Measurements from ENCODE around the gene CDC23.
A peak's percentile ranks its signal among the peaks of the same experiment; 100 is the strongest.
"Not testable (repeated sequence)": the region's sequence is repeated elsewhere in the genome, so short reads cannot be mapped to it uniquely, and the experiment has no call there.

Gene CDC23, protein sequence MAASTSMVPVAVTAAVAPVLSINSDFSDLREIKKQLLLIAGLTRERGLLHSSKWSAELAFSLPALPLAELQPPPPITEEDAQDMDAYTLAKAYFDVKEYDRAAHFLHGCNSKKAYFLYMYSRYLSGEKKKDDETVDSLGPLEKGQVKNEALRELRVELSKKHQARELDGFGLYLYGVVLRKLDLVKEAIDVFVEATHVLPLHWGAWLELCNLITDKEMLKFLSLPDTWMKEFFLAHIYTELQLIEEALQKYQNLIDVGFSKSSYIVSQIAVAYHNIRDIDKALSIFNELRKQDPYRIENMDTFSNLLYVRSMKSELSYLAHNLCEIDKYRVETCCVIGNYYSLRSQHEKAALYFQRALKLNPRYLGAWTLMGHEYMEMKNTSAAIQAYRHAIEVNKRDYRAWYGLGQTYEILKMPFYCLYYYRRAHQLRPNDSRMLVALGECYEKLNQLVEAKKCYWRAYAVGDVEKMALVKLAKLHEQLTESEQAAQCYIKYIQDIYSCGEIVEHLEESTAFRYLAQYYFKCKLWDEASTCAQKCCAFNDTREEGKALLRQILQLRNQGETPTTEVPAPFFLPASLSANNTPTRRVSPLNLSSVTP

DNA sequence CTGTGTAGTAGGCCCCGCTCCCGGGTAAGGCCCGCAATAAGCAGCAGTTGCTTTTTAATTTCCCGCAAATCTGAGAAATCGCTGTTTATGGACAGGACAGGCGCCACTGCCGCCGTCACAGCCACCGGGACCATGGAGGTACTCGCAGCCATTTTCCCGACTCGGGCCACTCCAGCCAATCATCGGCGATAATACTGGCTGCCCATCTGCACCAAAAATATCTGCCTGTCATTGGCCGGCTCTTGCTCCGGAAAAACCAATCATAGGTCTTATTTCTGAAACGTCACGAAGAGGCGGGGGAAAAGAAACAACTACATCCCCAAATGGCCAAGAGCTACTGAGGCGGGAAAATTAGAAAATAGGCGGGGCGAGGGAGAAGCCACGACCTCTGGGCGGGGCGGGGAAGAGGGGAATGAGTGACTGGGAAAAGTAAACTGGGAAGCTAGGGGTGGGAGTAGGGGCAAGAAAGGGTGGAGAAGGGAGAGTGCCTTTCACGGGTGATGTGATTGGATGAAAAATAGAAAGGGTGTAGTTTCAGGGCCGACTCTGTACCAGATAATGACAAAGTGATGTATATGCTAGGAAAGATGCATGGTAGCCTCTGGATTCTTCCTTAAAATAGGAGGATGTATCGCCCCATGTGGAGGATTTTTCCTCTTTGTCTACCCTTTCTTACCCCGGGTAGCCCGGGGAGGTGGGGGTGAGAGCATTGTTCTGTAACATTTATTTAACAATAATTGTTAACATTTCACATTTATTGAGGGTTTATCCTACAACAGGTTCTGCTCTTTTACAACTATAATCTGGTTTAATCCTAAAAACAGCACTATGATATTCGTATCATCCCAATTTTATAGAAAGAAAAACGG is at the start of gene CDC23:
Gene CDC23 (minus strand): TSS at position 163 of the 869 bp plus-strand sequence. CDS start 11 bp downstream, at position 152.
- peak; percentile 97 for DNase-seq (ENCODE audit: low spot score)
- FAIRE-seq = peak; percentile 56

DNA sequence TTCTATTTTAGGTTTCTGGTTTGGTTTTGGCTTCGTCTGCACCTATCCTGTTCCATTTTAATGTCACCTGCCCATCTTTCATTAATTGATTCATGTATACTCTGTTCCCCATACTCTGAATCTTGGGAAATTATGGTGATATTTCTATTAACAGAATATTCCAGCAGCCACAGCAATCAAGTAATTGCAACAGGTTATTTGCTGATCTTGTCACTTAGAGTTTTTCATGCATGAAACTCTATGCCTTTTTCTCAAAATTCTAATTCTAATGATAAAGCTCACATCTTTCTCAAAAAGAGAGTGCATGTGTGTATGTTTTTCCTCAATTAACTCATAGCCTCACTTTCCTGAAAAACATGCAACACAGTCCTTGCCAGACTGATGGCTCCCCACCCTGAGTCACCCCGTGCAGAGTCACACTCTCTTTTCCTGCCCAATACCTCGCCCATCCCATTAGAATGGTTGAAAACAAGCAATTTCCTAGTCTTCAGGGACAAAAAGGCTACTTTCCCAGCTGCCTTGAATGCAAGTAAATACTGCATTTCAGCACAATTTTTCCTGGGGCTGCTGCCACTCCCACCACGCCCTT is 45.7 kb upstream of the CDC23 start:
- DNase-seq (ENCODE audit: low spot score) (no peak), FAIRE-seq (no peak)

DNA sequence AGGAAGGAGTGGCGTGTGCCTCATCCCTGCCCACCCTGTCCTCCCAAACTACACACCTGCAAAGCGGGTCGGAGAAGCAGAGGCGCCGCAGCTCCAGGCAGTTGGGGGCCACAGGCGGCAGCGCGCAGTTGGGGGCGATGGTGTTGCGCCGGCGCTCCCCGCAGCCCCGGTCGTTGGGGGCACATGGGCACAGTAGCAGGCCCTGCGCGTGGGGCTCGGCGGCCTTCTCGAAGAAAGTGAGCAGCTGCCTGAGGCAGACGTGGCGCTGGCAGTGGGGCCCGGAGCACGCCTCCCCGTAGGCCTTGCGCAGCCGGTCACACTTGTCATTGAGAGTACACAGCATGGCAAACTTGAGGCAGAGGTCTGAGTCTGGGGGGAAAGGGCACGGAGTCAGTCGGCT is 44.5 kb upstream of the CDC23 start:
- FAIRE-seq (no peak), DNase-seq (ENCODE audit: low spot score) (no peak)

DNA sequence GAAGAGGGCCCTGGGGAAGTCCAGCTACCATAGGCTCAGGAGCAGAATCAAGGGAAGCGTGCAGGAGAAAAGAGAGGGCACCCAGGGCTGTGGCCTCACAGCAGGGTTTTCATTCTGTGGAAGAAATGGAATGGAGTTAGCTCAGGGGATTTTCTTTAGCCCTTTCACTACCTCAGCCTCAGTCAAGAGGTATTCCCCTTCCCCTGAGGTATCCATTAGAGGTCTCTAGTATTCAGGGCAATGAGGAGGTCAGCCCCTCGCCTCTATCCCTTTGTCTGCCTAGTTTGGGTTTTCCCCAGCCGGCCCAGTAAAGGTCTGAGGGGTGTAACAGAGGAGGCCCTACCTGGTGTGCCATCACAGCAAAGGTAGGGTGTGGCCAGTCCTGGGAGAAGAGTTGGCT is 39.8 kb upstream of the CDC23 start:
- FAIRE-seq (no peak), DNase-seq (ENCODE audit: low spot score) (no peak)

DNA sequence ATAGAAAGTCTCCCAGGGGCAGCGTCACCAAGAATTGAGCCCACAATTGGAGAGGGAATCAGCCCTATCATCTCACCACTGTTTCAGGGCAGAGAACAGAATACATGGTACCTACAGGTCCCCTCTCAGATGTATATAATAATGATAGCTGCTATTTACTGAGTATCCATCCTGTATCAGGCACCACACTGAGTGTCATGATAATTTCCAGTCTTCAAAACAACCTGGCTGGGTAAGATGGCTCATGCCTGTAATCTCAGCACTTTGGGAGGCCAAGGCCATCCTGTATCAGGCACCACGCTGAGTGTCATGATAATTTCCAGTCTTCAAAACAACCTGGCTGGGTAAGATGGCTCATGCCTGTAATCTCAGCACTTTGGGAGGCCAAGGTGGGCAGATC is 34.7 kb upstream of the CDC23 start:
- not testable (repeated sequence) for FAIRE-seq; DNase-seq (ENCODE audit: low spot score)

DNA sequence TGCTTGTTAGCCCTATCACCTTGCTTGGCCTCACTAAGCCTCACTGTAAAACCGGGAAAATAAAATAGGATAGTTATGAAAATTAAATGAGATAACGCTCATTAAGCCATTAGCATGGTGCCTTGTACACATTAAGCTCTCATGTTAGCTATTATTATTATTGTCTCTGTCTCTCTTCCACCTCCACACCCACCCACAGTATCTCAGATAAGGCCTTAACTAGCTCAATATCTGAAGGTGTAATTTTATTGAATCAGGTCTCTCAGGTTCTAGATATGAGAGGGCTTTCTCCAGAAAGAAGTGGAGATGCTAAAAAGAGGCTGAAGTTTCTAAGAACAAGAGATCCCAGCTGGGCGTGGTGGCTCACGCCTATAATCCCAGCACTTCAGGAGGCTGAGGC is 33.7 kb upstream of the CDC23 start:
- FAIRE-seq (no peak), DNase-seq (ENCODE audit: low spot score) (no peak)

DNA sequence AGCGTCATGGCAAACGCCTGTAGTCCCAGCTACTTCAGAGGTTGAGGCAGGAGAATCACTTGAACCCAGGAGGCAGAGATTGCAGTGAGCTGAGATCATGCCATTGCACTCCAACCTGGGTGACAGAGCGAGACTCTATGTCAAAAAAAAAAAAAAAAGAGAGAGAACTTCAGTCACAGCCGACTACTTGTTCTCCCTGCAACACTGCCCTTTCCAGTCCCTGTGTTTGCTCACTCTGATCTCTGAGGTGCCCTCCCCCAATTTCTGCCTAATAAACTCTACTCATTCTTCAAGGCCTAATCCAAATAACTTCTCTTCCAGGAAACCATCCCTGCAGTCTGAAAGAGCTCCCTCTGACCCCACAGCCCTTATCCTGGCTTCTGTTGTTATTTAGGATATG is 33.2 kb upstream of the CDC23 start:
- FAIRE-seq = no peak
- DNase-seq (ENCODE audit: low spot score) = no peak

DNA sequence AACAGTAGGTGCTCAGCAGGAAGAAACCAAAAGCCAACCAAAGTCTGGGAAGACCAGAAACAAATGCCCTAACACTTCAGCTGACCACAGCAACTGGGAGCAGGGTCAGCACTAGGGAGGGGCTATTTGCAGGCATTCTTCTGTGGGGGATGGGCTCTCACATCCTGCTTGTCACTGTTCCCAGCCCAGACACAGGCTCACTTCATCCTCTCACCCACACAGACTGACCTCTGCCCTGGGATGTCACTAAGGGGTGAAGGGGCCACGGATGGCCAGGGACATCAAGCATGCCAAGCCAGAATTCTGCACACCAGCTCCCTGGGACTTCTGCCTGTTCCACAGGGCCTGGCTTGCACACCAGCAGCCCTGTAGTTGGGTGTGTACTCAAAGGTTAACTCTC is 32.6 kb upstream of the CDC23 start:
- FAIRE-seq = no peak

DNA sequence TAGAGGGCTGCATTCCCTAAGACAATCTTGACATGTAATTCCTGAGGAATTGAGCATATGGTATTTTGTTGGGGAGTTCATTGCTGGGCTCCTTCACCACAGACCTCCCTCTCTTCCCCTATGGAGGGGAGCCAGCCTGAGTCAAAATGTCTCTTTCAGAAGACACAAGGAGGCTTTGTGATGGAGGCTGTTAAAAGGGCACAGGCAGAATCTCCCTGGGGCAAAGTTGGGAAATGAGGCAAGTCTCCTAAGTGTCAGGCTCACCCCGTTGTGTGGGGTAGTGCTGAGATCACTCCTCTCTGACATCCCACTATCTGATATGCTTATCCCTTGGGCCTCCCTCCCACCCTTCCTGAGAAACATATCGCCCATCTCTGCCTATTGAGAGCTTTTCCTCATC is 30.7 kb upstream of the CDC23 start:
- DNase-seq (ENCODE audit: low spot score) (no peak), FAIRE-seq (no peak)

More for the DNA sequence above, 32.6 kb upstream of the CDC23 start:
- DNase-seq (ENCODE audit: low spot score) = no peak

DNA sequence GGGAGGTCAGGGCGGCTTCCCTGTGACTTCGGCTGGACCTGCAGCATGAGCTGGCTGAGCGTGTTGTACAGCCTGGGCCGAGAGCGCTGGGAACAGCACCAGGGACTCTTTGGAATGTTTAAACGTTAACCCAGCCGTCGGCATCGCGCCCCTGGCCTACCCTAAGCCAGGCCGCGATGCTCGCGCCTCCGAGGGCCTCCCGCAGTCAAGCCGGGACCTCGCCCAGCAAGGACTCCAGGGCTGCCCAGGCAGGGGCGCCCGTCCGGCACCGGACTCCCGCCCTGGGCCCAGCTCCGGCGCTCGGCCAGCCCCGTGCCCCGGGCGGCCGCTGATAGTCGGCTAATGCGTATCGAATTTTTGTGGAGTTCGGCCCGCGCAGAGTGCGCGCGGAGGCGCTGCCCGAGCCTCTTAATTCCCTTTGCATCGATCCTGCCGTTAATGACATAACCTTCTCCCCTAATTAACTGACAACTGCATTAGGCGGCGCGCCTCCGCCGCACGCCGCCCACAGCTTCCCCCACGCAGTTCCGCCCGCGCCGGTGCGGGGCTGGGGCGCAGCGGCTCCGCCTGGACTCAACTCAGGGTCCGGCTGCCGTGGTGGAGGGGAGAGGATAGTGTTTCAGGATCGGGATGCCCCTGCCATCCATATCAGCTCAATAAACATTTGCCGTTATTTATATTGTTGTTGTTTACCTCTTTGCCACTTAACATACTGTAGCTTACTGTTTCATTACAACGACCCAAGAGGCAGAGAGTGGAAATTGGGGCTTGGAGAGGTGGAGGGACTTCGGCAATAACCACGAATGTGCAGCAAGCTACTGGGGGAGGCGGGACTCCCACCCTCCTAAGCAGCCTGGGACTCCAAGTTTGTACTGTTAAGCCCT is 28.8 kb upstream of the CDC23 start:
- DNase-seq (ENCODE audit: low spot score) (no peak), FAIRE-seq (no peak)

DNA sequence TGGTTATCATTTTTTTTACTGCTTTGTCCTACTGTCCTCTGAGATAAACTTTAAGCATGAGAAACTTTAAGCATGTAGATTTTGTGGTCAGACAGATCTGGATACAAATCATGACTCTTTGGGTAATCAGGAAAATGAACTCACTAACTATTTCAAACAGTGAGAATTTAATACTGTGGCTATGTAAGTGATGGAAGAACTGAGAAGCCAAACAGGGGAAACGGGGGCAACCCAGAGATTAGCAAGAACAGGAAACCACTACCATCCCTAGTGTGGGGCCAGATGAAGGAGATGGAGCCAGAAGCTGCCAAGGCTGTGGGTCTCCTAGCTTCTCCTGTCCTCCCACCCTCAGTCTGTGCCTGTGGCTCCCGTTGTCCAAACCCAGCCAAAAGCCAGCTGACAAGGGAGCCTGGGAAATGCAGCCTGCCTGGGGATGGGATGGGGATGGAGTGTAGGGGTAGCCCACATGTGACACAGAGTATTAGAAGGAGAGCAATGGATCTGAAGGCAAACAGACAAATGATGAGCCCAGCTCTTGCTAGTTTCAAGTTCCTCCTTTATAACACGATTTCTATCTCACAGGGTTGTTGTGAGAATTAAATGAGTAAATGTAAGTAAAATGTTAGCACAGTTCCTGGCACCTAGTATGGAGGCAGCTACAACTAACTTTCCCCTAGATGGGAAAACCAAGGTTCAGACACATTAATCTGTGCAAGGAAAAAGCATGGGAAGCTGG is 27.7 kb upstream of the CDC23 start:
- DNase-seq (ENCODE audit: low spot score) = no peak
- no peak for FAIRE-seq

DNA sequence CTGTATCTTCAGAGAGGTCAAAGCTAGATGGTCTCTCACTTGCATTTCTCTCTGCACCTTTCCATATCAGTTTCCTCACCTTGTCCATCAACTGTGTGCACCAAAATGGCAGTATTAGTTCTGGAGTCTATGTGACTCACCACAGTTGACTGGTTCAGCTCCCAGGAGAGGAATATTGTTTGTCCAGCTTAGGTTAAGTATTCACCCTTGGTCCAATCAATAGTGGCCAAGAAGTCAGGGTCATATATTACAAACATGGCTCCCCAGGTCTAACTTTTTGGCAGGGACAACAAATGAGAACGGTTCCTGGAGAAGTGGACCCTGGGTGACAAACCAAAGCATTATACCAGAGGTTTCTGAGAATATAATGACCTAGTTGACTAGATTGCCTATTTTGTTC is 24.9 kb upstream of the CDC23 start:
- FAIRE-seq = no peak
- DNase-seq (ENCODE audit: low spot score) = no peak

DNA sequence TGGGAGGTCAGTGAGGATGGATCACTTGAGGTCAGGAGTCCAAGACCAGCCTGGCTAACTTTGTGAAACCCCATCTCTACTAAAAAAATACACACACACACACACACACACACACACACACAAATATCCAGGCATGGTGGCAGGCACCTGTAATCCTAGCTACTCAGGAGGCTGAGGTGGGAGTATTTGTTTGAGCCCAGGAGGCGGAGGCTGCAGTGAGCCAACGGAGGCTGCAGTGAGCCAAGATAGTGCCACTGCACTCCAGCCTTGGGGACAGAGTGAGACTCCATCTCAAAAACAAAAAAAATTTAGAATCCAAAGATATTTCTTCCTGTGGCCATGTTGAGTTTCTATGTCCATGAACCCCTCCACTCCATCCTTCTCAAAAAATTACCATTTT is 21.5 kb upstream of the CDC23 start:
- DNase-seq (ENCODE audit: low spot score) (no peak), FAIRE-seq (no peak)

DNA sequence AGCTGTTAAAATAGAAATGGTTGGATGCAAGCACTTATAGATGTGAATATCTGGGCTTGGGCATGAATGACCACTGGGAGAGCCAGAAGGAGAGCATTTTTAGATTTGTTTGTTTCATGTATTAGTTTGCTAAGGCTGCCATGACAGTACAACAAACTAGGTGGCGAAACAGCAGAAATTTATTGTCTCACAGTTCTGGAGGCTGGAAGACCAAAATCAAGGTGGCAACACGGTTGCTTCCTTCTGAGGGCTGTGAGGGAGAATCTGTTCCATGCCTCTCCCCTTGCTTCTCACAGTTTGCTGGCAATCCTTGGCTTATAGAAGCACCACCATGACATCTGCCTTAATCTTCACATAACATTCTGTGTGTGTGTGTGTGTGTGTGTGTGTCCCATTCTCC is 20.2 kb upstream of the CDC23 start:
- FAIRE-seq = no peak
- no peak for DNase-seq (ENCODE audit: low spot score)

DNA sequence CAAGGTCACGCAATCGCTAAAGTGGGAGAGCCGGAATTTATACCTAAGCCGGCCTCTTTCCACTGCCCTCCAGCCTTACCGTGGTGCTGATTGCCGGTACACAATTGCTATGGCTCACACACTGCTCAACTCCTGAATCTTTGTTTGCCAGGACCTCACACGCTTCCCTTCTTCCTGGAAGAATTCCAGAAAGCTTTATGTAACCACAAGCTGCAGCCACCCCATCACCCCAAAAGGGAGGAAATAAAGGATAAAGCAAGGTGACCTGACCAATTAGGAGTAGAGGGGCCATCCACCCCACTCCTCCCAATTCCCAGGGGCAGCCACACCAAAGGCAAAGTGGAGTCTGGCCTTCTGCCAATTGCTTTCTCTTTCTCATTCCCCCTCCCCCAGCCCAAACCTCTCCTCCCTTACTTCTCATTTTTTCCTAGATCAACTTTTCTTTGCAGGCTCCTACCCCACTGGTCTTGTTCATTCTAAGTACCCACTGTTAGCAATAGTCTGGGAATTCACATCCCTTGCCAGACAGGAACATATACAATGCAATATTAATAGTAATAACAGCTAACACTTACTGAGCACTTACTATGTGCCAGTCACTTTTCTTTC is 18.0 kb upstream of the CDC23 start:
- DNase-seq (ENCODE audit: low spot score) (peak; percentile 30), FAIRE-seq (no peak)

DNA sequence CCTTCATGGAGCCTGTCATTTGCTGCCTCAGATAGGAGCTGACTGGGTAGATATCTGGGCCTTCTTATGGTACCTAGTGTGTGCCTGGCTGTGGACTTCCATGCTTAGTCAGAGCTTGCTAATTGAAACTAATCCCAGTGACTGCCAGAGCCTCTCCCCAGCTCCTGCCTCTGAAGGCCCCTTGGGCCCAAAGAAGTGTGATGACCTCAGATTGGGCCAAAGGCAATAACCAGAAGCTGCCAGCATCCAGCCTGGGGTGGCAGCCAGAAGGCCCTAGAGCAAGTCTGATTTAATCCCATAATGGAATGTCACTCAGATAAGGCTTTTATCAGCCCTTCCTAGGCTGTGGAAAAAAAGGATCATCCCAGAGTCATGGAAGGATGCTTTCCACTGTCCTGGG is 17.1 kb upstream of the CDC23 start:
- DNase-seq (ENCODE audit: low spot score) (no peak), FAIRE-seq (no peak)

DNA sequence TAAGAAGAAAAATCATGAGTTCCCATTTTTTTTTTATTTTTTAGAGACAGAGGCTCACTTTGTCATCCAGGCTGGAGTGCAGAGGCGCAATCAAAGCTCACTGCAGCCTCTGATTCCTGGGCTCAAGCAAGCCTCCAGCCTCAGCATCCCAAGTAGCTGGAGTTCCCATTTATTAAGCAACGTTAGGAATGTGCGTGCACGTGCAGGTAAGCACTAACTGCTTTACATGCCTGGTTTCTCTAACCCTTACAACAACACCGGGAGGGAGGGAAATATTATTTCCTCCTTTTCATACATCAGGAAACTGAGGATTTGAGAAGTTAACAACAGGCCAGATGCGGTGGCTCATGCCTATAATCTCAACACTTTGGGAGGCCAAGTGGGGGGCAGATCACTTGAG is 16.3 kb upstream of the CDC23 start:
- no peak for FAIRE-seq
- no peak for DNase-seq (ENCODE audit: low spot score)

DNA sequence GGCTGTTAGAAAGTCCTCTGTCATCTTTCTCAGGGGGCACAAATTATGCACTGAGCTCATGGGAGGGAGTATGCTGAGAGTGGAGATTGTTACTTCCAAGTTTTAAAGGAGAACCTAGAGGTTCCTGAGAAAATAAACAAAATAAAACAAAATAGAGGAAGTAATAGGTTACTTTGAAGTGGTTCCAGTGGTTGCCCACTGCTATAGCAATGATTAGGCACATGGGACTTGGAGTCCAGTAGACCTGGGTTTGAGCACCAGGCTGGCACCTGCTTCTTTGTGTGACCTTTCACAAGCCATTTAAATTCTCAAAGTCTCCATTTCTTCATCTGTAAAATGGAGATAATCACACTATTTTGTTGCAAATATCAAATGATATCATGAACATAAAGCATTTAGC is 13.8 kb upstream of the CDC23 start:
- no peak for DNase-seq (ENCODE audit: low spot score)
- FAIRE-seq = no peak

DNA sequence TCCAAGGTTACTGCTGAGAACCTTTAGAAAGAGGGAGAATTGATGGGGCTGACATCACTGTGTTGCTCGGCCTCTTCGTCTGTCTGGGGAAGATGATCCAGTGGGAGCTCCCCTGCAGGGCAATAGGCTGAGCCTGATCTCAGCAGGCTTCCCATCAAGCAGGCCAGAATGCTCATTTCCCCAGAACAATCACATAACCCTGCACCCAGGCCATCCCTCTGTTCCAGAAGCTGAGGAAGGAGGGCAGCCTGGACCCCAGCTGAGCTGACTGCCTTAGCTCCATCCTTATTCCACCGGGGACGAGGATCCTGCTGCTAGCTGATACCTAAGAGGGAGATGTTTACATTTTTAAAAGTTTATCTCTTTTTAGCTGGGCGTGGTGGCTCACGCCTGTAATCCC is 11.6 kb upstream of the CDC23 start:
- FAIRE-seq = no peak

DNA sequence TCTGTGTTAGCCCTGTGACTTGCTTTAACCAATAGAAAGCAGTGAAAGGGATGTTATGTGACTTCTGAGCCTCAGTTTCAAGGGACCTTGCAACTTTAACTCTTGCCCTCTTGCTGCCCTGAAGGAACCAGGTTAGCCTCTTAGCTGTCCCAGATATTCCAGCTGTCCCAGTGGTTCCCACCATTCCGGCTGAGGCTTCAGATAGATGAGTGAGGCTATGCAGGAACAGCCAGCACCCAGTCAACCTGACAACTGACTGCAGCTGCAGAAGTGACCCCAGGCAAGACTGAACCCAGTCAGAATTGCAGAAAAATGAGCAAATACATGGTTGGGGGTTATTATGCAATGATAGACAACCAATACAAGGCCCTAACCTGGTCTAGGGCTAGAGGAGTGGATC is 10.4 kb upstream of the CDC23 start:
- DNase-seq (ENCODE audit: low spot score) (no peak), FAIRE-seq (no peak)

More for the DNA sequence above, 11.6 kb upstream of the CDC23 start:
- DNase-seq (ENCODE audit: low spot score) = no peak

Data from urothelium cell line (cell line).